Common myeloid progenitor, CD34-positive (primary cell): ENCODE results near the gene ZNF516.

ENCODE experiments used
- CTCF ChIA-PET: fragments of 350-600 bp; sonication (Branson Sonifier 250); formaldehyde crosslinking; loops from one replicate; lab custom pipeline; 2021; ENCODE audit warnings: antibody characterized with exemption; lab: Charles Lee
- POLR2A ChIA-PET: fragments of 350-600 bp; sonication (Branson Sonifier 250); formaldehyde crosslinking; loops from one replicate; lab custom pipeline; 2021; ENCODE audit warnings: antibody characterized with exemption; lab: Charles Lee
- DNase-seq, 3 donors: peaks; one replicate each; pipeline versions ENCODE4 v3.0.0 to v3.0.0-alpha.2; 2013
- H3K27ac ChIP-seq, 2 experiments: 1 replicate in 1 of 2; 2 replicates in 1 of 2; pipeline ENCODE4 v1.7.0; 2013; ENCODE audit warnings: inconsistent platforms in 2 of 2, low read length in 2 of 2, mild to moderate bottlenecking in 2 of 2, low read depth in 1 of 2, moderate library complexity in 1 of 2; ENCODE audit not compliant: severe bottlenecking in 2 of 2, insufficient read depth in 1 of 2, poor library complexity in 1 of 2
- H3K27me3 ChIP-seq, 5 experiments: replicated peaks in 2 of 5; 1 replicate in 3 of 5; 2 replicates in 2 of 5; pipeline versions ENCODE4 v1.6.1 to v1.7.0; 2013; ENCODE audit warnings: low read length in 4 of 5, mild to moderate bottlenecking in 2 of 5, moderate library complexity in 2 of 5, inconsistent platforms in 1 of 5; ENCODE audit not compliant: insufficient read depth in 5 of 5, control insufficient read depth in 4 of 5
- H3K36me3 ChIP-seq, 4 experiments: 1 replicate in 2 of 4; 2 replicates in 2 of 4; pipeline versions ENCODE4 v1.6.1 to v1.7.0; 2013; ENCODE audit warnings: low read length in 3 of 4, control low read depth in 1 of 4, mild to moderate bottlenecking in 1 of 4; ENCODE audit not compliant: control insufficient read depth in 4 of 4, insufficient read depth in 4 of 4
- H3K4me1 ChIP-seq, 4 experiments: 1 replicate in 3 of 4; 2 replicates in 1 of 4; pipeline versions ENCODE4 v1.6.1 to v1.7.1; 2013; ENCODE audit warnings: low read length in 3 of 4, mild to moderate bottlenecking in 3 of 4, control low read depth in 1 of 4, inconsistent platforms in 1 of 4, moderate library complexity in 1 of 4; ENCODE audit not compliant: control insufficient read depth in 4 of 4, insufficient read depth in 4 of 4; ENCODE audit errors: control extremely low read depth in 1 of 4
- H3K4me3 ChIP-seq, 7 experiments: 1 replicate in 4 of 7; 2 replicates in 3 of 7; pipeline versions ENCODE4 v1.5.1 to v1.7.0; 2013; ENCODE audit warnings: mild to moderate bottlenecking in 7 of 7, low read length in 6 of 7, moderate library complexity in 6 of 7, inconsistent platforms in 2 of 7, low read depth in 2 of 7, control low read depth in 1 of 7; ENCODE audit not compliant: insufficient read depth in 4 of 7, control insufficient read depth in 1 of 7; ENCODE audit errors: extremely low read depth in 1 of 7
- H3K9me3 ChIP-seq, 5 experiments: 1 replicate in 4 of 5; 2 replicates in 1 of 5; pipeline versions ENCODE4 v1.6.1 to v1.7.1; 2013; ENCODE audit warnings: low read length in 4 of 5, mild to moderate bottlenecking in 2 of 5, inconsistent platforms in 1 of 5, low read depth in 1 of 5, moderate library complexity in 1 of 5; ENCODE audit not compliant: control insufficient read depth in 4 of 5, insufficient read depth in 2 of 5; ENCODE audit errors: control extremely low read depth in 1 of 5
- WGBS: methylation state at CpG from one replicate; pipeline ENCODE4 v1.1.5; 2013; ENCODE audit not compliant: insufficient coverage; 5-methylcytosine and 5-hydroxymethylcytosine counted together

Gene ZNF516

DNA sequence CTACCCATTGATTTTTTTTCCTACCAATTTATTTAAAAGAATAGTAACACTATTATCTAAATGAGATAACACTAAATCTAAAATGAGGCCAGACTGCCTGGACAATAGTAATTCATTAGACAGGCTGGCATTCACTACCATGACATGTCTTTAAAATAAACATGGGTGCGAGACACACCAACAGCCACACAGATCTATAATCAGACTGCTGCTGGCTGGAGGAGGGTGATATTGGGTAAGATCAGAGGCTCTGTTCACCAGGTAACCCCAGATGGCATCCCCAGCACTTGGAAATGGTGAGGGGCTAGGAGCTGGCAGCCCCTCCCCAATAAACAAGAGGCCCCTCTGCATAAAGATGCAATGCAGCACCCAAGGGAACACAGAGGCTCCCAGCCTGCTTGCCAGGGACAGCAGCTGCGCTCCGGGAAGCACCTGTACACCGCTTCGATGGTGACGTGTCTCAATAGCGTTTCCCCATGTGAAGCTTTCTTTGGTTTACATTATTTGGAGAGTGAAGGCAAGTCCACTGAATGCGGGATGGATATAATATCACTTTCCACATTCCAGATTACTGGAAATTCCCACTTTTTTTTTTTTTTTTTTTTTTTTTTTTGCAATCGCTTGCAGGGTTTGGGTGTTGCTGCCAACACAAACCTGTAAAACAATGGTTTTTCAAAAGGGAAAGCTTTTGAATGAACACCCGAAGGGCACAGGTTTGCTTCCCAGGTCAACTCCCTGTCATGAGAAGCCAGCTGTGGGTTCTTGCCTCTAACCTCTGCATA lies 159.0 kb downstream of the ZNF516 start:
- Histone ChIP-seq H3K9me3 (peaks cover 4 to 12% (median 5%) of the 10 kb centered on the region in 5 experiments), H3K4me3 (no peak overlapping the region), H3K27me3 (peaks cover 0 to 2% (median 0%) of the 10 kb centered on the region in 5 experiments), H3K27ac (no peak overlapping the region), H3K36me3 (no peaks in the 10 kb centered on the region), H3K4me1 (no peaks in the 10 kb centered on the region)
- POLR2A ChIA-PET: no interaction called here
- no peak for DNase-seq
- CTCF ChIA-PET: no interaction called here
- 97% methylated on average over 8 of the region's 10 CpGs for WGBS

- Histone ChIP-seq H3K27ac (no peak overlapping the region), H3K36me3 (no peaks in the 10 kb centered on the region), H3K27me3 (peaks cover 0 to 3% (median 0%) of the 10 kb centered on the region in 5 experiments), H3K4me1 (no peaks in the 10 kb centered on the region), H3K4me3 (no peak overlapping the region), H3K9me3 (peaks cover 2 to 22% (median 5%) of the 10 kb centered on the region in 5 experiments)
- POLR2A ChIA-PET: no interaction called here
- DNase-seq: no peak
- 91% methylated on average over 4 of the region's 4 CpGs for WGBS
- CTCF ChIA-PET: no interaction called here
These were observed 166.9 kb downstream of the ZNF516 start for GRCh38 chr18:76328140-76328539.

DNA sequence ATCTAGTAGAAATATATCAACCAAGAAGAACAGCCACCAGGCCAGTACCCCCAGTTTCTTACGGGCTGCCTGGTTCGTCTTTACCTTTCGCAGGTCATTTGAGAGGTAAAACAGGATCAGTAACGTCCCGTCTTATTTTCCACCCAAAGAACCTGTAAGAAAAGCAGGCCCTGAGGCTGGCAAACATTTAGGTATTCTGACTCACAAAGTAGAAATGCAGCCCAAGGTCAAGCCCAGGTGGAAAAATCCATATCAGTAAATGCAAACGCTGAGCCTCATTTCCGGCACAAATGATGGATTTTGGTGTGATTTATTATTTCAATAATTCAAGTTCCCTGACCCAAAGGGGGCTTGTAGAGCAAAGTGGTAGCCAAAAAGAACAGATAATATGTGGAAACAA lies 171.2 kb downstream of the ZNF516 start:
- Histone ChIP-seq H3K27ac (no peak overlapping the region), H3K4me1 (no peaks in the 10 kb centered on the region), H3K9me3 (peaks cover 0 to 7% (median 5%) of the 10 kb centered on the region in 5 experiments), H3K4me3 (no peak overlapping the region), H3K27me3 (peaks cover 0 to 3% (median 0%) of the 10 kb centered on the region in 5 experiments), H3K36me3 (no peaks in the 10 kb centered on the region)
- CTCF ChIA-PET: no interaction called here
- DNase-seq: no peak
- POLR2A ChIA-PET: no interaction called here
- WGBS: 100% methylated on average over 5 of the region's 7 CpGs

GRCh38 chr18:76322686-76323085 lies 172.4 kb downstream of the ZNF516 start:
- Histone ChIP-seq H3K4me1 (no peaks in the 10 kb centered on the region), H3K9me3 (no peaks in the 10 kb centered on the region), H3K36me3 (no peaks in the 10 kb centered on the region), H3K27ac (no peak overlapping the region), H3K27me3 (peaks cover 0 to 3% (median 0%) of the 10 kb centered on the region in 5 experiments), H3K4me3 (no peak overlapping the region)
- DNase-seq: no peak
- ChIA-PET CTCF (no interaction called here), POLR2A (no interaction called here)
- WGBS: 93% methylated on average over 7 of the region's 7 CpGs

- CTCF ChIA-PET: no interaction called here
These were observed 175.7 kb downstream of the ZNF516 start for GRCh38 chr18:76319366-76319765.

DNA sequence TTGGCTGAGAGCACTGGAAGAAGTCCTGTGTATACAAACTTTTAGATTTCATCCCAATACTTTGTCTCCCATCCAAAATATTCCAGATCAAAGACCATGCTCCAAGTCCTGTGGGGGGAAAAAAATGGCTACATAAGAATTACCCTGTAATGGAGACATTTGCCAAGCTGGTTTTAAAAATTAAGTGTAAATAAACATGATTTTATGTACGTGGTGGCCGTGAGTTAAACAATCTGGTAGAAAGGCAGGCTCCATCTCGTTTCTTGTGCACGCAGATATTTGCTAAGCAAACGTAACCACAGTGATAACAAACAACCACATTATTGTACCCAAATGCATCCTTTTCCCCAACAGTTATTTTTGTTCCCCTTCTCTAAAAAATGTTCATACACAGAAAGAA lies 176.4 kb downstream of the ZNF516 start:
- CTCF ChIA-PET: no interaction called here
- H3K4me1 ChIP-seq: no peaks in the 10 kb centered on the region
- WGBS: 83% methylated on average over 5 of the region's 5 CpGs
- DNase-seq: no peak
- H3K27me3 ChIP-seq: peaks cover 0 to 8% (median 0%) of the 10 kb centered on the region in 5 experiments
- POLR2A ChIA-PET: no interaction called here
- no peak overlapping the region for H3K27ac ChIP-seq
- H3K4me3 ChIP-seq: no peak overlapping the region
- no peaks in the 10 kb centered on the region for H3K36me3 ChIP-seq
- no peaks in the 10 kb centered on the region for H3K9me3 ChIP-seq

More at GRCh38 chr18:76319366-76319765, 175.7 kb downstream of the ZNF516 start:
- 100% methylated on average over 3 of the region's 5 CpGs for WGBS
- no peaks in the 10 kb centered on the region for H3K9me3 ChIP-seq
- H3K27me3 ChIP-seq: peaks cover 0 to 5% (median 0%) of the 10 kb centered on the region in 5 experiments
- no peak overlapping the region for H3K27ac ChIP-seq
- no peaks in the 10 kb centered on the region for H3K4me1 ChIP-seq
- POLR2A ChIA-PET: no interaction called here
- no peak for DNase-seq
- H3K36me3 ChIP-seq: no peaks in the 10 kb centered on the region
- H3K4me3 ChIP-seq: no peak overlapping the region

DNA sequence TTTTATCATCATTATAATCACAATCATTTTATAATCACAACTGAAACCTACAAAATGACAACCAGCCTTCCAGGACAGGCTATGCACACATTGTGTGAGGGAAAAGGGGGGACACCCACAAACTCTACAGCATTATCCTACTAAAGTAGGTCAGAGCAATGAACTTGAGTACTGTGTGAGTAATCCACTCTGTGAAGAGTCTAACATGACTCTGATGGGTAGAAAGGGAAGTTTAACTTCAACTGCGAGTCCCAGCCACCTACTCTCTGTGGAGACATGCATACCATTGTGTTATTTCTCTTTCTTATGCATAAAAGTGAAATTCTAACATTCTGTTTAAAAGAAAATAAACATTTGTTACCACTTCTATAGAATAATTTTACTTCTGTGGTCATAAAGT lies 177.9 kb downstream of the ZNF516 start:
- POLR2A ChIA-PET: no interaction called here
- DNase-seq: no peak
- WGBS: no CpG with 5 or more reads among the region's 1 CpG
- Histone ChIP-seq H3K27ac (no peak overlapping the region), H3K36me3 (no peaks in the 10 kb centered on the region), H3K4me3 (no peak overlapping the region), H3K9me3 (no peaks in the 10 kb centered on the region), H3K4me1 (no peaks in the 10 kb centered on the region), H3K27me3 (peaks cover 0 to 10% (median 0%) of the 10 kb centered on the region in 5 experiments)
- CTCF ChIA-PET: no interaction called here
